Spleen (tissue), 11 donors: ENCODE data around the gene PRSS27. TPM values are rescaled to one million over a fixed set of nuclear protein-coding genes. Genes with fewer than 3 reads are reported as not detected.

Experiments used
- DNase-seq: peaks from one replicate; pipeline ENCODE4 v3.0.0-alpha.2; 2020
- H3K27ac ChIP-seq, 8 donors: fragments of 200-600 bp; sonication (generic) in 7 of 8; 1 replicate in 4 of 8; 2 replicates in 4 of 8; pipeline versions ENCODE4 v1.5.0 to v1.8.0; 2016 to 2021; ENCODE audit warnings: inconsistent platforms in 4 of 8, mild to moderate bottlenecking in 4 of 8, moderate library complexity in 1 of 8
- H3K27me3 ChIP-seq, 7 donors: fragments of 200-600 bp; sonication (generic) in 6 of 7; replicated peaks in 1 of 7; 1 replicate in 4 of 7; 2 replicates in 3 of 7; pipeline versions ENCODE4 v1.5.0 to v1.8.0; 2016 to 2021; ENCODE audit warnings: inconsistent platforms in 3 of 7, mild to moderate bottlenecking in 1 of 7
- H3K36me3 ChIP-seq, 6 donors: fragments of 200-600 bp; sonication (generic) in 5 of 6; 1 replicate in 4 of 6; 2 replicates in 2 of 6; pipeline versions ENCODE4 v1.5.0 to v1.8.0; 2016 to 2021; ENCODE audit warnings: inconsistent platforms in 2 of 6
- H3K4me1 ChIP-seq, 6 donors: fragments of 200-600 bp; sonication (generic) in 5 of 6; 1 replicate in 3 of 6; 2 replicates in 3 of 6; pipeline versions ENCODE4 v1.5.0 to v1.8.0; 2016 to 2021; ENCODE audit warnings: inconsistent platforms in 3 of 6
- H3K4me3 ChIP-seq, 8 donors: fragments of 200-600 bp; sonication (generic) in 7 of 8; 1 replicate in 4 of 8; 2 replicates in 4 of 8; pipeline versions ENCODE4 v1.5.0 to v1.8.0; 2016 to 2021; ENCODE audit warnings: inconsistent platforms in 4 of 8, mild to moderate bottlenecking in 4 of 8, moderate library complexity in 2 of 8
- H3K9me3 ChIP-seq, 8 donors: fragments of 200-600 bp; sonication (generic) in 7 of 8; 1 replicate in 4 of 8; 2 replicates in 4 of 8; pipeline versions ENCODE4 v1.5.0 to v1.8.0; 2016 to 2021; ENCODE audit warnings: inconsistent platforms in 4 of 8
- POLR2A ChIP-seq, 3 donors: fragments of 450-650 bp; IDR thresholded peaks; one replicate each; pipeline ENCODE4 v1.5.1; 2017; ENCODE audit warnings: antibody characterized with exemption in 3 of 3, mild to moderate bottlenecking in 1 of 3
- POLR2AphosphoS5 ChIP-seq, 3 donors: sonication (generic); formaldehyde crosslinking; IDR thresholded peaks; one replicate each; pipeline ENCODE4 v1.5.1; 2017; ENCODE audit warnings: antibody characterized with exemption in 3 of 3
- WGBS, 5 donors: extraction: QIAGEN DNeasy Blood & Tissue Kit in 3 of 5; methylation state at CpG; one replicate each; pipeline versions ENCODE4 v1.1.5 to v1.1.7; 2013 to 2018; 5-methylcytosine and 5-hydroxymethylcytosine counted together
- intact Hi-C: fragments of 100-400 bp; cut with DNase I; formaldehyde crosslinking; loops from one replicate; pipeline ENCODE4 v1.15.0; 2023; ENCODE audit warnings: low total_unique reads
- polyA plus RNA-seq, 3 donors: library from polyadenylated mRNA; stranded (reverse); fragments of 200-250 nt; gene quantifications; one replicate each; pipeline ENCODE4 v1.2.1, GENCODE V29; 2013
- total RNA-seq, 7 donors: library from RNA; depleted of rRNA in 3 of 7; stranded (reverse); fragments of >200 nt in 3 of 7; fragmentation: NEBNext Ultra II Directional in 4 of 7; extraction: Animal tissue kit (Norgen Biotek cat#: 25700) in 4 of 7; gene quantifications; one replicate each; pipeline versions ENCODE4 v1.1.0 to v1.2.1, GENCODE V29; 2016 to 2021
- TF ChIP-seq, protein P1 (sequence below), 11 experiments: fragments of 200-600 bp in 7 of 11; fragments of 450-650 bp in 4 of 11; sonication (generic) in 4 of 11; IDR thresholded peaks in 8 of 11; conservative IDR thresholded peaks in 3 of 11; 1 replicate in 7 of 11; 2 replicates in 4 of 11; pipeline versions ENCODE4 v1.4.0 to v1.8.0; 2016 to 2021; ENCODE audit warnings: antibody characterized with exemption in 11 of 11, inconsistent platforms in 4 of 11, mild to moderate bottlenecking in 1 of 11
- donor health status: healthy with polysubstance abuse.
- donor health status: DM: no; HTN: no; CAD: no; lungs with moderate emphysema.
- donor health status: DM: no; HTN: no; CAD: no.
- donor health status: Bipolar disorder and iron deficiency.
- donor health status: healthy.
- donor health status: DM: no; HTN: no; CAD: no.
- donor health status: DM: yes; HTN: yes; CAD: no.

Gene PRSS27
- total and polyA plus RNA-seq, 10 donors: 0.84 to 2.1 (median 1.2) TPM

DNA sequence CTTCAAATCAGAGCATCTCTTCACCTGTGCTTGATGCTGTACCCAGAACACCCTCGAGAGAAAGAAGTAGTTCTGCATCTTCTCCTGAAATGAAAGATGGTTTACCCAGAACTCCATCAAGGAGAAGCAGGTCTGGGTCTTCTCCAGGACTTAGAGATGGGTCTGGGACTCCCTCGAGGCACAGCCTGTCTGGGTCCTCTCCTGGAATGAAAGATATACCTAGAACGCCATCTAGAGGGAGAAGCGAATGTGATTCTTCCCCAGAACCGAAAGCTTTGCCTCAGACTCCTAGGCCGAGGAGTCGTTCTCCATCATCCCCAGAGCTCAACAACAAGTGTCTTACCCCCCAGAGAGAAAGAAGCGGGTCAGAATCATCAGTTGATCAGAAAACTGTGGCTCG, 44.7 kb upstream of the PRSS27 start:
- Histone ChIP-seq H3K4me3 (no peak overlapping the region), H3K27ac (no peak overlapping the region), H3K27me3 (no peaks in the 10 kb centered on the region), H3K36me3 (peaks cover 18 to 100% (median 100%) of the 10 kb centered on the region in 6 donors), H3K4me1 (peaks cover 0 to 26% (median 4%) of the 10 kb centered on the region in 6 donors), H3K9me3 (no peaks in the 10 kb centered on the region)
- intact Hi-C loops: no loop called here
- DNase-seq: no peak
- WGBS, 5 donors: 94 to 97% (median 95%) methylated on average over 9 of the region's 9 CpGs
- TF ChIP-seq POLR2A (IDR thresholded peaks at IDR 0.05): no peak
- TF ChIP-seq, protein P1, sequence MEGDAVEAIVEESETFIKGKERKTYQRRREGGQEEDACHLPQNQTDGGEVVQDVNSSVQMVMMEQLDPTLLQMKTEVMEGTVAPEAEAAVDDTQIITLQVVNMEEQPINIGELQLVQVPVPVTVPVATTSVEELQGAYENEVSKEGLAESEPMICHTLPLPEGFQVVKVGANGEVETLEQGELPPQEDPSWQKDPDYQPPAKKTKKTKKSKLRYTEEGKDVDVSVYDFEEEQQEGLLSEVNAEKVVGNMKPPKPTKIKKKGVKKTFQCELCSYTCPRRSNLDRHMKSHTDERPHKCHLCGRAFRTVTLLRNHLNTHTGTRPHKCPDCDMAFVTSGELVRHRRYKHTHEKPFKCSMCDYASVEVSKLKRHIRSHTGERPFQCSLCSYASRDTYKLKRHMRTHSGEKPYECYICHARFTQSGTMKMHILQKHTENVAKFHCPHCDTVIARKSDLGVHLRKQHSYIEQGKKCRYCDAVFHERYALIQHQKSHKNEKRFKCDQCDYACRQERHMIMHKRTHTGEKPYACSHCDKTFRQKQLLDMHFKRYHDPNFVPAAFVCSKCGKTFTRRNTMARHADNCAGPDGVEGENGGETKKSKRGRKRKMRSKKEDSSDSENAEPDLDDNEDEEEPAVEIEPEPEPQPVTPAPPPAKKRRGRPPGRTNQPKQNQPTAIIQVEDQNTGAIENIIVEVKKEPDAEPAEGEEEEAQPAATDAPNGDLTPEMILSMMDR (IDR thresholded peaks at IDR 0.05 in 8 of 11, conservative IDR thresholded peaks at IDR 0.05 in 3 of 11): no peak
- TF ChIP-seq POLR2AphosphoS5 (IDR thresholded peaks at IDR 0.05): no peak

DNA sequence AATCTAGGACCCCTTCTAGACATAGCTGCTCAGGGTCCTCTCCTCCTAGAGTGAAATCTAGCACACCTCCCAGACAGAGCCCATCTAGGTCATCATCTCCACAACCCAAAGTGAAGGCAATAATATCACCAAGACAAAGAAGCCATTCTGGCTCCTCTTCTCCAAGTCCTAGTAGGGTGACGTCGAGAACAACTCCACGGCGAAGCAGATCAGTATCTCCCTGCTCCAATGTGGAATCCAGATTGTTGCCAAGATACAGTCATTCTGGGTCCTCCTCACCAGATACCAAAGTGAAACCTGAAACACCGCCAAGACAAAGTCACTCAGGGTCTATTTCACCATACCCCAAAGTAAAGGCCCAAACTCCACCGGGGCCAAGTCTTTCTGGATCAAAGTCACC, 43.1 kb upstream of the PRSS27 start:
- peak in 1 of 3 donors; percentile 22 for TF ChIP-seq POLR2AphosphoS5 (IDR thresholded peaks at IDR 0.05)
- TF ChIP-seq, protein P1 (IDR thresholded peaks at IDR 0.05 in 8 of 11, conservative IDR thresholded peaks at IDR 0.05 in 3 of 11): no peak
- no peaks in the 10 kb centered on the region for H3K9me3 ChIP-seq
- no peak overlapping the region for H3K4me3 ChIP-seq
- intact Hi-C loops: no loop called here
- H3K36me3 ChIP-seq: peaks cover 12 to 100% (median 100%) of the 10 kb centered on the region in 6 donors
- H3K27me3 ChIP-seq: no peaks in the 10 kb centered on the region
- H3K4me1 ChIP-seq: peaks cover 0 to 27% (median 5%) of the 10 kb centered on the region in 6 donors
- DNase-seq: peak; percentile 20
- 96 to 100% (median 98%) methylated on average over 6 of the region's 6 CpGs for WGBS, 5 donors
- H3K27ac ChIP-seq: no peak overlapping the region

DNA sequence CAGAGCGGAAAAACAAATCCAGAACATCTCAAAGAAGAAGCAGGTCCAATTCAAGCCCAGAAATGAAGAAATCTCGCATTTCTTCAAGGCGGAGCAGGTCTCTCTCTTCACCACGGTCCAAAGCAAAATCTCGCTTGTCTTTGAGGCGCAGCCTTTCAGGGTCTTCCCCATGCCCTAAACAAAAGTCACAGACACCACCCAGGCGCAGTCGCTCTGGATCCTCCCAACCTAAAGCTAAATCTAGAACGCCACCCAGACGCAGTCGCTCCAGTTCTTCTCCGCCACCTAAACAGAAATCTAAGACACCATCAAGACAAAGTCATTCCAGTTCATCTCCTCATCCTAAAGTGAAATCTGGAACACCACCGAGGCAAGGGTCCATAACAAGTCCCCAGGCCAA, 42.7 kb upstream of the PRSS27 start:
- peak; percentile 43 for DNase-seq
- intact Hi-C loops: no loop called here
- Histone ChIP-seq H3K9me3 (no peaks in the 10 kb centered on the region), H3K4me1 (peaks cover 0 to 29% (median 8%) of the 10 kb centered on the region in 6 donors), H3K27me3 (no peaks in the 10 kb centered on the region), H3K4me3 (no peak overlapping the region), H3K27ac (no peak overlapping the region), H3K36me3 (peaks cover 12 to 100% (median 100%) of the 10 kb centered on the region in 6 donors)
- TF ChIP-seq POLR2AphosphoS5 (IDR thresholded peaks at IDR 0.05): no peak
- TF ChIP-seq, protein P1 (IDR thresholded peaks at IDR 0.05 in 8 of 11, conservative IDR thresholded peaks at IDR 0.05 in 3 of 11): no peak
- no peak for TF ChIP-seq POLR2A (IDR thresholded peaks at IDR 0.05)
- 96 to 99% (median 98%) methylated on average over 13 of the region's 13 CpGs for WGBS, 5 donors

DNA sequence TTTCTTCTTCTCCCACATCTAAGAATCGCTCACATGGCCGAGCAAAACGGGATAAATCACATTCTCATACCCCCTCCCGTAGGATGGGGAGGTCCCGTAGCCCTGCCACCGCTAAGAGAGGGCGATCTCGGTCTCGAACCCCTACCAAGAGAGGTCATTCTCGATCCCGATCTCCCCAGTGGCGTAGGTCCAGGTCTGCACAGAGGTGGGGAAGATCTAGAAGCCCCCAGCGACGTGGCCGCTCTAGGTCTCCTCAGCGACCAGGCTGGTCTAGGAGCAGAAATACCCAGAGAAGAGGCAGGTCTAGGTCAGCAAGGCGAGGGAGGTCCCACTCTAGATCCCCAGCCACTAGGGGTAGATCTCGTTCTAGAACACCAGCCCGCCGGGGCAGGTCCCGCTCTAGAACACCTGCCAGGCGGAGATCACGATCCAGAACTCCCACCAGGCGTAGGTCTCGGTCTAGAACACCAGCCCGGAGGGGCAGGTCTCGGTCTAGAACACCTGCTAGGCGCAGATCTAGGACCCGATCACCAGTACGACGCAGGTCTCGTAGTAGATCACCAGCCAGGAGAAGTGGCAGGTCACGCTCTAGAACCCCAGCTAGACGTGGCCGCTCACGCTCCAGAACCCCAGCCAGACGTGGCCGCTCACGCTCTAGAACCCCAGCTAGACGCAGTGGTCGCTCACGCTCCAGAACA, 42.0 kb upstream of the PRSS27 start:
- peaks cover 12 to 100% (median 100%) of the 10 kb centered on the region in 6 donors for H3K36me3 ChIP-seq
- DNase-seq: peak; percentile 71
- 97 to 98% (median 98%) methylated on average over 21 to 42 of the region's 42 CpGs for WGBS, 5 donors

More for the DNA sequence above, 42.0 kb upstream of the PRSS27 start:
- TF ChIP-seq, protein P1 (IDR thresholded peaks at IDR 0.05 in 8 of 11, conservative IDR thresholded peaks at IDR 0.05 in 3 of 11): no peak
- peak; percentile 60 to 85 (median 62) for TF ChIP-seq POLR2AphosphoS5 (IDR thresholded peaks at IDR 0.05)
- no peak overlapping the region for H3K4me3 ChIP-seq
- peaks cover 0 to 35% (median 14%) of the 10 kb centered on the region in 6 donors for H3K4me1 ChIP-seq
- no peaks in the 10 kb centered on the region for H3K27me3 ChIP-seq
- intact Hi-C loops: no loop called here
- H3K27ac ChIP-seq: no peak overlapping the region
- no peaks in the 10 kb centered on the region for H3K9me3 ChIP-seq
